Measurements from ENCODE around the gene RAB7A.
"Not testable (repeated sequence)": the region's sequence is repeated elsewhere in the genome, so short reads cannot be mapped to it uniquely, and the experiment has no call there.

The RAB7A gene

GRCh38 chr3:128745742-128746141 is 19.8 kb downstream of the RAB7A start:
- in situ Hi-C loops (cut with HindIII; ENCODE audit: low pct_unique_long_range_greater_than_20kb, low sequenced_read_pairs), result no loop called here
- TF ChIP-seq JUND (IDR thresholded peaks at IDR 0.05; ENCODE audit: low read depth), result no peak
- DNase-seq (ENCODE audit: low read depth in 1 of 2, low spot score in 1 of 2), result peak in 1 of 2 experiments; percentile 15

DNA sequence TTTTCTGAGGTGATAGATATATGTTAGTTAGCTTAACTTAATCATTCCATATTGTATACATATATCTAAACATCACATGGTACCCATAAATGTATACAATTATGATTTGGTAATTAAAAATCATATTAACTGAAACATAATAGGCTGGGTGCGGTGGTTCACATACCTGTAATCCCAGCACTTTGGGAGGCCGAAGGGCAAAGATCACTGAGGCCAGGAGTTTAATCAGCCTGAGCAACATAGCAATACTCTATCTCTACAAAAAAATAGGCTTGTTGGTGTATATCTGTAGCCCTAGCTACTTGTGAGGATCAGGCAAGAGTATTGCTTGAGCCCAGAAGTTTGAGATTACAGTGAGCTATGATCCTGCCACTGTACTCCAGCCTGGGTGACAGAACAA is 20.9 kb downstream of the RAB7A start:
- TF ChIP-seq JUND (IDR thresholded peaks at IDR 0.05; ENCODE audit: low read depth), result no peak
- no peak for DNase-seq (ENCODE audit: low read depth in 1 of 2, low spot score in 1 of 2)
- in situ Hi-C loops (cut with HindIII; ENCODE audit: low pct_unique_long_range_greater_than_20kb, low sequenced_read_pairs), result no loop called here

- no peak for DNase-seq (ENCODE audit: low read depth in 1 of 2, low spot score in 1 of 2)
- no peak for TF ChIP-seq JUND (IDR thresholded peaks at IDR 0.05; ENCODE audit: low read depth)
- in situ Hi-C loops (cut with HindIII; ENCODE audit: low pct_unique_long_range_greater_than_20kb, low sequenced_read_pairs), result no loop called here
These were observed 22.6 kb downstream of the RAB7A start for GRCh38 chr3:128748557-128748956.

GRCh38 chr3:128749035-128749434 is 23.1 kb downstream of the RAB7A start:
- in situ Hi-C loops (cut with HindIII; ENCODE audit: low pct_unique_long_range_greater_than_20kb, low sequenced_read_pairs), result no loop called here
- no peak for TF ChIP-seq JUND (IDR thresholded peaks at IDR 0.05; ENCODE audit: low read depth)
- no peak for DNase-seq (ENCODE audit: low read depth in 1 of 2, low spot score in 1 of 2)

DNA sequence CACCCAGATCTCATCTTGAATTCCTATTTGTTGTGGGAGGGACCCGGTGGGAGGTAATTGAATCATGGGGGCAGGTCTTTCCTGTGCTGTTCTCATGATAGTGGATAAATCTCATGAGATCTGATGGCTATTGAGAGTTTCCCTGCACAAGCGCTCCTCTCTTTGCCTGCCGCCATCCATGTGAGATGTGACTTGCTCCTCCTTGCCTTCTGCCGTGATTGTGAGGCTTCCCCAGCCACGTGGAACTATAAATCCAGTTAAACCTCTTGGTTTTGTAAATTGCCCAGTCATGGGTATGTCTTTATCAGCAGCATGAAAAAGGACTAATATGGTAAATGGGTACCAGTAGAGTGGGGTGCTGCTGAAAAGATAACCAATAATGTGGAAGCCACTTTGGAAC is 23.6 kb downstream of the RAB7A start:
- DNase-seq (ENCODE audit: low read depth in 1 of 2, low spot score in 1 of 2); in situ Hi-C loops (cut with HindIII; ENCODE audit: low pct_unique_long_range_greater_than_20kb, low sequenced_read_pairs): not testable (repeated sequence)

DNA sequence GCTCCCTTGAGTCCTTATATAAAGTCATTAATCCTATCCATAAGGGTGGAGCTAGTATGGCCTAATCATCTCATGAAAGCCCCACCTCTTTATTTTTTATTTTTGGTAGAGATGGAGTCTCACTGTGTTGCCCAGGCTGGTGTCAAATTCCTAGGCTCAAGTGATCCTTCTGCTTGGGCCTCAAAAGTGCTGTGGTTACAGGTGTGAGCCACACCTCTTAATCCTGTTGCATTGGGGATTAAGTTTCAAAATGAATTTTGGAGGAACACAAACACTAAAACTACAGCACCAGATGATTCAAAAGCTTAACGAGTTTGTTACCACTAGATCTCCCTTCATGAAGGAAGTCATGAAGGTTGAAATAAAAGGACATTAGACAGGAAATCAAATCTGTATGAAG is 27.7 kb downstream of the RAB7A start:
- in situ Hi-C loops (cut with HindIII; ENCODE audit: low pct_unique_long_range_greater_than_20kb, low sequenced_read_pairs), result no loop called here
- DNase-seq (ENCODE audit: low read depth in 1 of 2, low spot score in 1 of 2), result no peak
- no peak for TF ChIP-seq JUND (IDR thresholded peaks at IDR 0.05; ENCODE audit: low read depth)

- no peak for TF ChIP-seq JUND (IDR thresholded peaks at IDR 0.05; ENCODE audit: low read depth)
- no peak for DNase-seq (ENCODE audit: low read depth in 1 of 2, low spot score in 1 of 2)
- in situ Hi-C loops (cut with HindIII; ENCODE audit: low pct_unique_long_range_greater_than_20kb, low sequenced_read_pairs), result no loop called here
These were observed 34.1 kb downstream of the RAB7A start for GRCh38 chr3:128760042-128760441.

DNA sequence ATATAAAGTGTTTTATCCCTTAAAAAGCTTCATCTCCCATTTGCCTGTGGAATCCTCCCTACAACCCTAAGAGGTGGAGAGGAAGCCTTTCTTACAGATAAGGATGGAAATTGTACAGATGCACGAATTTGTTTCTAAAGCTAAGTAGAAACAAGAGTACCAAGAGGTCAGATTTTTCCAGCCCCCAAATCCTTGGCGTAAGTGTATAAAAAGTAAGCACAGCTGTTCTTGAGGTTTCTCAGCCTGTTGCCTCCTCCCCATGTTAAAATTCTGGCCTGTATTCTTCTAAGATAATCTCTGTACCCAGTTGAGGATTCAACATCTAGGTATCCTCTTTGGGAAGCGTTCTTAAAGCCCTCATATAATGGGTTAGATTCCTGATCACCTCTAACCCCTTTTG is 34.9 kb downstream of the RAB7A start:
- no peak for DNase-seq (ENCODE audit: low read depth in 1 of 2, low spot score in 1 of 2)
- no peak for TF ChIP-seq JUND (IDR thresholded peaks at IDR 0.05; ENCODE audit: low read depth)
- in situ Hi-C loops (cut with HindIII; ENCODE audit: low pct_unique_long_range_greater_than_20kb, low sequenced_read_pairs), result no loop called here

DNA sequence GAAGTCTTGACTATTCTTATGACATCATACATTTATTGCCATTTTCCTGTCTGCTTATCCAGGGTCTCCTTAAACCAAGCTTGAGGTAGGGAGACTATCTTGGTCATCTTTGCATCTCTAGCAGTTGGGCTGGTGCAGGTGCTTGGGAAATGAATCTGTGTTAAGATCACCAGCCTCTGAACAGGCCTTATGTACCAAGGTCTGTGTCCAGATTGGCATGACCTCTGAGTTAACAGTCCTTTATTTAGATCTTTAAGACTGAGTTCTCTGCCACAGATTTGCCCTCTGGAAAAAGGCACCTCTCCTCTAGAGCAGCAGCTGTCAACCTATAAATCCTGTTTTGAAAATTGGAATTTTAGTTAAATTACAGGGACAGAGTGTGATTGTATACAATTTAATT is 35.4 kb downstream of the RAB7A start:
- in situ Hi-C loops (cut with HindIII; ENCODE audit: low pct_unique_long_range_greater_than_20kb, low sequenced_read_pairs), result no loop called here
- no peak for DNase-seq (ENCODE audit: low read depth in 1 of 2, low spot score in 1 of 2)
- no peak for TF ChIP-seq JUND (IDR thresholded peaks at IDR 0.05; ENCODE audit: low read depth)

GRCh38 chr3:128763967-128764366 is 38.0 kb downstream of the RAB7A start:
- TF ChIP-seq JUND (IDR thresholded peaks at IDR 0.05; ENCODE audit: low read depth), result no peak
- in situ Hi-C loops (cut with HindIII; ENCODE audit: low pct_unique_long_range_greater_than_20kb, low sequenced_read_pairs), result no loop called here
- DNase-seq (ENCODE audit: low read depth in 1 of 2, low spot score in 1 of 2), result no peak

- in situ Hi-C loops (cut with HindIII; ENCODE audit: low pct_unique_long_range_greater_than_20kb, low sequenced_read_pairs), result no loop called here
- no peak for TF ChIP-seq JUND (IDR thresholded peaks at IDR 0.05; ENCODE audit: low read depth)
- DNase-seq (ENCODE audit: low read depth in 1 of 2, low spot score in 1 of 2), result no peak
These were observed 38.9 kb downstream of the RAB7A start for GRCh38 chr3:128764863-128765262.

- in situ Hi-C loops (cut with HindIII; ENCODE audit: low pct_unique_long_range_greater_than_20kb, low sequenced_read_pairs), result no loop called here
- no peak for TF ChIP-seq JUND (IDR thresholded peaks at IDR 0.05; ENCODE audit: low read depth)
- DNase-seq (ENCODE audit: low read depth in 1 of 2, low spot score in 1 of 2), result no peak
These were observed 41.2 kb downstream of the RAB7A start for GRCh38 chr3:128767094-128767750.

DNA sequence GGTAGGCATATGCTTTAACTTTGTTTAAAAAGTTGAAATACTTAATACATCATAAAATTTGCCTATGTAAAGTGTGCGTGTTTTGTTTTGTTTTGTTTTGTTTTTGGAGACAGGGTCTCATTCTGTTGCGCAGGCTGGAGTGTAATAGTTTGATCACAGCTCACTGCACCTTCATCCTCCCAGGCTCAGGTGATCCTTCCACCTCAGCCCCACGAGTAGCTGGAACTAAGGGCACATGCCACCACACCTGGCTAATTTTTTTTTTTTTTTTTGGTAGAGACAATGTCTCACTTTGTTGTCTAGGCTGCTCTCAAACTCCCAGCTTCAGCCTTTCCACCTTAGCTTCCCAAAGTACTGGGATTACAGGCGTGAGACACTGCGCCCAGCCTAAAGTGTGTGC is 42.5 kb downstream of the RAB7A start:
- no peak for TF ChIP-seq JUND (IDR thresholded peaks at IDR 0.05; ENCODE audit: low read depth)
- in situ Hi-C loops (cut with HindIII; ENCODE audit: low pct_unique_long_range_greater_than_20kb, low sequenced_read_pairs), result no loop called here
- DNase-seq (ENCODE audit: low read depth in 1 of 2, low spot score in 1 of 2), result no peak

GRCh38 chr3:128770387-128770786 is 44.4 kb downstream of the RAB7A start:
- no peak for DNase-seq (ENCODE audit: low read depth in 1 of 2, low spot score in 1 of 2)
- no peak for TF ChIP-seq JUND (IDR thresholded peaks at IDR 0.05; ENCODE audit: low read depth)
- in situ Hi-C loops (cut with HindIII; ENCODE audit: low pct_unique_long_range_greater_than_20kb, low sequenced_read_pairs), result no loop called here

DNA sequence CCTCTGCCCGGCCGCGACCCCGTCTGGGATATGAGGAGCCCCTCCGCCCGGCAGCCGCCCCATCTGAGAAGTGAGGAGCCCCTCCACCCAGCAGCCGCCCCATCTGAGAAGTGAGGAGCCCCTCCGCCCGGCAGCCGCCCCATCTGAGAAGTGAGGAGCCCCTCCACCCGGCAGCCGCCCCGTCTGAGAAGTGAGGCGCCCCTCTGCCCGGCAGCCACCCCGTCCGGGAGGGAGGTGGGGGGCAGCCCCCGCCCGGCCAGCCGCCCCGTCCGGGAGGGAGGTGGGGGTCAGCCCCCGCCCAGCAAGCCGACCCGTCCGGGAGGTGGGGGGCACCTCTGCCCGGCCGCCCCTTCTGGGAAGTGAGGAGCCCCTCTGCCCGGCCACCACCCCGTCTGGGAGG is 47.2 kb downstream of the RAB7A start:
- DNase-seq (ENCODE audit: low read depth in 1 of 2, low spot score in 1 of 2); in situ Hi-C loops (cut with HindIII; ENCODE audit: low pct_unique_long_range_greater_than_20kb, low sequenced_read_pairs): not testable (repeated sequence)

DNA sequence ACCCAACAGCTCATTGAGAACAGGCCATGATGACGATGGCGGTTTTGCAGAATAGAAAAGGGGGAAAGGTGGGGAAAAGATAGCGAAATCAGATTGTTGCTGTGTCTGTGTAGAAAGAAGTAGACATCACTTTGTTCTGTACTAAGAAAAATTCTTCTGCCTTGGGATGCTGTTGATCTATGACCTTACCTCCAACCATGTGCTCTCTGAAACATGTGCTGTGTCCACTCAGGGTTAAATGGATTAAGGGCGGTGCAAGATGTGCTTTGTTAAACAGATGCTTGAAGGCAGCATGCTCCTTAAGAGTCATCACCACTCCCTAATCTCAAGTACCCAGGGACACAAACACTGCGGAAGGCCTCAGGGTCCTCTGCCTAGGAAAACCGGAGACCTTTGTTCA is 47.6 kb downstream of the RAB7A start:
- DNase-seq (ENCODE audit: low read depth in 1 of 2, low spot score in 1 of 2); in situ Hi-C loops (cut with HindIII; ENCODE audit: low pct_unique_long_range_greater_than_20kb, low sequenced_read_pairs): not testable (repeated sequence)

Data from T47D (cell line).